ENCODE data around the gene NXPH2. TPM values are rescaled to one million over a fixed set of nuclear protein-coding genes. Genes with fewer than 3 reads are reported as not detected.

Gene NXPH2
- total RNA-seq, 1 experiment from 2014 or later, result 1.8 TPM

- no peaks in the 10 kb centered on the region for H4K20me1 ChIP-seq (ENCODE audit: control insufficient read depth, insufficient read depth, insufficient read length)
- peak overlapping the region; percentile 13 for H4K91ac ChIP-seq (ENCODE audit: insufficient read length, low read depth, low read length)
- no peaks in the 10 kb centered on the region for H3K23me2 ChIP-seq (ENCODE audit: insufficient read length, low read depth, low read length, poor library complexity, severe bottlenecking)
- no peak overlapping the region; the same call in 1 of the 2 replicates for H3K14ac ChIP-seq (ENCODE audit: insufficient read depth, low read length)
- no peak overlapping the region for H3K27ac ChIP-seq (ENCODE audit: insufficient read length, low read depth, low read length)
- Mint-ChIP-seq H3K36me3 (ENCODE audit: insufficient read depth in 1 of 3, low read depth in 3 of 3) (no peaks in the 10 kb centered on the region), H3K4me3 (no peak overlapping the region), H3K4me1 (peaks cover 30% of the 10 kb centered on the region in 2 experiments), H3K9me3 (no peaks in the 10 kb centered on the region), H3K27ac (no peak overlapping the region; a peak in 1 of 7 replicates), H3K27me3 (ENCODE audit: low read depth) (no peaks in the 10 kb centered on the region)
- no peak overlapping the region for H2AFZ ChIP-seq (ENCODE audit: low read length)
- no peak overlapping the region for H2BK15ac ChIP-seq (ENCODE audit: low read depth, low read length)
- H3K23ac ChIP-seq (ENCODE audit: insufficient read length, low read depth, low read length), result no peak overlapping the region
- no CpG with 5 or more reads among the region's 1 CpG for WGBS (ENCODE audit: extremely low coverage, insufficient read length, low lambda C conversion rate)
- H3K56ac ChIP-seq (ENCODE audit: insufficient read length, low read depth, low read length), result no peak overlapping the region
- H3K4me1 ChIP-seq (ENCODE audit: insufficient read depth, low read length), result peaks cover 18% of the 10 kb centered on the region
- no peaks in the 10 kb centered on the region for H3K79me2 ChIP-seq (ENCODE audit: insufficient read depth, low read length)
- no peak overlapping the region for H3T11ph ChIP-seq (ENCODE audit: low read length)
- no peak overlapping the region for H4K8ac ChIP-seq (replicated peaks; ENCODE audit: insufficient read length, low read depth, low read length)
- no peak overlapping the region for H2BK12ac ChIP-seq (ENCODE audit: insufficient read length, low read depth, low read length)
- no peak overlapping the region for H2BK5ac ChIP-seq (ENCODE audit: insufficient read length, low read length)
- H2AK5ac ChIP-seq (ENCODE audit: insufficient read length, low read length), result no peak overlapping the region
- no peak overlapping the region for H3K9ac ChIP-seq (ENCODE audit: extremely low read depth, insufficient read length, low read length)
- H3K79me1 ChIP-seq (ENCODE audit: insufficient read depth, low read depth, low read length, poor library complexity, severe bottlenecking), result no peaks in the 10 kb centered on the region
- H2BK120ac ChIP-seq (ENCODE audit: low read depth, low read length, poor library complexity, severe bottlenecking), result no peak overlapping the region
- H2BK20ac ChIP-seq (ENCODE audit: low read depth, low read length, poor library complexity, severe bottlenecking), result no peak overlapping the region
- no peak overlapping the region for H3K18ac ChIP-seq (ENCODE audit: insufficient read length, low read depth, low read length)
- peak overlapping the region; percentile 33 for H3K4me2 ChIP-seq (ENCODE audit: insufficient read depth, insufficient read length, low read length)
- DNase-seq, result no peak
- H3K9me3 ChIP-seq (ENCODE audit: control insufficient read depth, low read depth, low read length), result no peaks in the 10 kb centered on the region
- no peak overlapping the region for H3K4ac ChIP-seq (ENCODE audit: low read depth, low read length)
- TF ChIP-seq CTCF (conservative IDR thresholded peaks at IDR 0.05), result no peak
- no peaks in the 10 kb centered on the region for H3K27me3 ChIP-seq (ENCODE audit: insufficient read depth, low read length)
- H4K5ac ChIP-seq (ENCODE audit: insufficient read length, low read depth, low read length), result no peak overlapping the region
Measured at GRCh38 chr2:138649571-138649970, 130.6 kb downstream of the NXPH2 start.
